Suppressor macrophage treated with lipopolysaccharide for 4 hours (primary cell): ENCODE data around the gene UBD.
A peak's percentile ranks its signal among the peaks of the same experiment; 100 is the strongest.

Experiments
- DNase-seq: peaks from one replicate; pipeline ENCODE4 v3.0.0-alpha.2; 2020

The UBD gene

GRCh38 chr6:29561091-29561490 is 1.6 kb upstream of the UBD start:
- DNase-seq, result peak; percentile 19

GRCh38 chr6:29558439-29559079 is 973 bp downstream of the UBD start:
- DNase-seq, result no peak

GRCh38 chr6:29557320-29557719 is 2.2 kb downstream of the UBD start:
- no peak for DNase-seq

GRCh38 chr6:29554764-29555163 is 4.8 kb downstream of the UBD start:
- DNase-seq, result no peak

DNA sequence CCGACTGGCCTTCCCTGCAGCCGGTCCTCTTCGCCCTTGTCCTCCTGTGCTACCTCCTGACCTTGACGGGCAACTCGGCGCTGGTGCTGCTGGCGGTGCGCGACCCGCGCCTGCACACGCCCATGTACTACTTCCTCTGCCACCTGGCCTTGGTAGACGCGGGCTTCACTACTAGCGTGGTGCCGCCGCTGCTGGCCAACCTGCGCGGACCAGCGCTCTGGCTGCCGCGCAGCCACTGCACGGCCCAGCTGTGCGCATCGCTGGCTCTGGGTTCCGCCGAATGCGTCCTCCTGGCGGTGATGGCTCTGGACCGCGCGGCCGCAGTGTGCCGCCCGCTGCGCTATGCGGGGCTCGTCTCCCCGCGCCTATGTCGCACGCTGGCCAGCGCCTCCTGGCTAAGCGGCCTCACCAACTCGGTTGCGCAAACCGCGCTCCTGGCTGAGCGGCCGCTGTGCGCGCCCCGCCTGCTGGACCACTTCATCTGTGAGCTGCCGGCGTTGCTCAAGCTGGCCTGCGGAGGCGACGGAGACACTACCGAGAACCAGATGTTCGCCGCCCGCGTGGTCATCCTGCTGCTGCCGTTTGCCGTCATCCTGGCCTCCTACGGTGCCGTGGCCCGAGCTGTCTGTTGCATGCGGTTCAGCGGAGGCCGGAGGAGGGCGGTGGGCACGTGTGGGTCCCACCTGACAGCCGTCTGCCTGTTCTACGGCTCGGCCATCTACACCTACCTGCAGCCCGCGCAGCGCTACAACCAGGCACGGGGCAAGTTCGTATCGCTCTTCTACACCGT is 6.1 kb downstream of the UBD start:
- DNase-seq, result peak; percentile 65

GRCh38 chr6:29552512-29553051 is 7.0 kb downstream of the UBD start:
- peak; percentile 74 for DNase-seq

GRCh38 chr6:29547573-29547972 is 12.0 kb downstream of the UBD start:
- DNase-seq, result no peak

GRCh38 chr6:29537714-29538403 is 21.7 kb downstream of the UBD start:
- no peak for DNase-seq

GRCh38 chr6:29532320-29532951 is 27.1 kb downstream of the UBD start:
- DNase-seq, result no peak

DNA sequence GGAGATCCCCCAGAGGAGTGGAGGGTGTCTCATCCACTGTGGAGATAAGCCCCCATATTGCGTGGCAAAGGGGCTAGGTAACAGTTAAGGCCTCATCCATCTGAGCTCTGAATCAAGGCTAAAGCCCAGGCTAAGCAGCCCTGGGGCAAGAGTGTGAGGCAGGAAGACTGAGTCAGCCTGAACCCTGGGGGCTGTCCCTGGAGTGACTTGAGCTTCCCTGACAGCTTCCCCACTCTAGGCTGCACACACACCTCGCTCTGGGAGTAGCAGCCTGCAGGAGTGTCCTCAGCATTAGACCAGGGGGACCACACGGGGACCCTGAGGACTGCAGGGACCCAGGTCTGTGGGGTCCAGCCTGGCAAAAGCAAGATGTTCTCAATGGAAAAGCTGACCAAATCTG is 27.9 kb downstream of the UBD start:
- DNase-seq, result no peak

- no peak for DNase-seq
Measured at GRCh38 chr6:29530671-29531310, 28.7 kb downstream of the UBD start.

- no peak for DNase-seq
Measured at GRCh38 chr6:29529956-29530355, 29.6 kb downstream of the UBD start.

DNA sequence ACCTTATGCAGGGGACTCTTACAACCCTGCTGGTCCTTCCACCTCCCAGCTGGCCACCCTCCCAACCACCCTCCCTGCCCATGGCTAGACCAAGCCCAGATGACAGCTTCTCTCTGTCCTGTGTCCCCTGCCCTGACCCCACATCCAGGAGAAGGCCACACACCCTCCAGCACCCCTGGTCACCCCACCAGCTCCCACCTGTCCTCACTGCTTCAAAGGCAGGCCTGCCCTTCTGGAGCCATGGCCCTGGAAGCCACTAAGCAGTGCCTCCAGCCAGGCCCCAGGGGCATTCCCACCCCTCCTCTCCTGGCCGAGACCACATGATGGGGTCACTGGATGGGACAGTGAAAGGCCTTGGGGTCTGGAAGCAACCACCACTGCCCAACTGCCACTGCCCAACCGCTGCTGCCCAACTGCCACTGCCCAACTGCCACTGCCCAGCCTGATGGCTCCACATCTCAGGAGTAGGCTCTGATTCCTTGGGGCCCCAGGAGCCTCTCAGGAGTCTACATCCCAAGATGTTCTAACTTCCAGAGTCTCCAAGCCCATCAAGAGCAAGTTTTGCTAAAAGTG is 30.5 kb downstream of the UBD start:
- no peak for DNase-seq

- no peak for DNase-seq
Measured at GRCh38 chr6:29528300-29528931, 31.1 kb downstream of the UBD start.

DNA sequence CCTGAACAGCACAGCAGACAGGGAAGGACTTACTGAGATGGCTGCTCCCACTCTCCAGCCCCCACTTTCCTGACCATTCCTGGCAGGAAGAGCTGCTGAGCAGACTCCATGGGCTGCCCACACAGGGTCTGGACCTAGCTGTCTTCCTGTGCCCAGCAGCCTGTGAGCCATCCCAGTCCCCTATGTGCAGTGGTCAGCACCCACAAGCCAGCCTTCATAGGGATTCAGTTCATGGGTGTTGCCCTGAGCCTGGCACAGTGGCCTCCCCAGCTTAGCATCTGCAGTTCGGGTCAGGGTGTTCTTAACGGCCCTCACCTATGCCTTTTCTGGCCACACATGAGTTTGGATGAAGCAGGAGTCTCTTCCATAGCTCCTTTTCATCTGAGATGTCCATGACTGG is 32.0 kb downstream of the UBD start:
- no peak for DNase-seq

- no peak for DNase-seq
Measured at GRCh38 chr6:29527126-29527525, 32.4 kb downstream of the UBD start.

GRCh38 chr6:29525311-29525639 is 34.3 kb downstream of the UBD start:
- DNase-seq, result no peak

- DNase-seq, result no peak
Measured at GRCh38 chr6:29524444-29525310, 34.9 kb downstream of the UBD start.

- no peak for DNase-seq
Measured at GRCh38 chr6:29524044-29524443, 35.5 kb downstream of the UBD start.

DNA sequence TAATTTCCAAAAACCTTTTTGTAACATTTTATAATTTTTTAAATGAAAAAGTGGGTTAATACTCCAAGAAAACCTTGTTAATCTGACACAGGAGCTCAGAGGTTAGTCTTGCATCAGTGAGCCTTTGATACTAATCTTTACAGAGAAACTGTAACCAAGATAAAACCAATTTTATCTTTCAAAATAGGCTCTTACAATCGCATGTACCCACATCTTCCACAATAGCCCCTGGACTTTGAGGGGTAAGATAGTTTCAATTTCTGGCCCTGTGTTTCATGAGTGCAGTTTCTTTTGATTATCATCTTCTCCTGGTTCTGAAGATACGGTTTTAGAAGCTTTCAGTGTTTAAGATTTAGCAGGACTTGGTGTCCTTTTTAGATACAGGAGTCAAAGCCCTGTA is 37.3 kb downstream of the UBD start:
- DNase-seq, result no peak
